GM12801 (cell line): ENCODE measurements around the gene CARTPT.

ENCODE experiments used
- TF ChIP-seq, protein P1 (sequence below): IDR thresholded peaks from one replicate; pipeline ENCODE4 v1.5.1; 2011; ENCODE audit warnings: control low read depth; ENCODE audit not compliant: insufficient read length; ENCODE audit errors: extremely low read depth

CARTPT gene

DNA sequence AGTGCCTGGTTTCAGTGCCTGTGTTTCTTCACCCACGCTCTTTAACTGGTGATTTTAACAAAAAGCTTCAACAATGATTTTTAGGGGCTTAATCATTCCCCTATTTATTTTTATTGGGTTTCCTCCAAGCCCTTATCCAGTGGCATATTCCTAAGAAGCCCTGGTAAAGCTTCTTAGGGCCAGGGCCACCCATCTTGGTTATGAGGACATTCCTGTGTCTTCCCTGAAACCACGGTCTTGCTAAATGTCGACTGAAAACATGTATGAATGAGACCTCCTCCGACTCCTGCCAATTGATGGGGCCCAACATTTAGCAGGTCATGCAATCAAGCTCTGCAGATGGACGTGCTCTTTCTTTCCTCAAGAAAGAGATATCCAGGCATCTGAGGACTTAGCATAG, 13.7 kb upstream of the CARTPT start:
- TF ChIP-seq, protein P1, sequence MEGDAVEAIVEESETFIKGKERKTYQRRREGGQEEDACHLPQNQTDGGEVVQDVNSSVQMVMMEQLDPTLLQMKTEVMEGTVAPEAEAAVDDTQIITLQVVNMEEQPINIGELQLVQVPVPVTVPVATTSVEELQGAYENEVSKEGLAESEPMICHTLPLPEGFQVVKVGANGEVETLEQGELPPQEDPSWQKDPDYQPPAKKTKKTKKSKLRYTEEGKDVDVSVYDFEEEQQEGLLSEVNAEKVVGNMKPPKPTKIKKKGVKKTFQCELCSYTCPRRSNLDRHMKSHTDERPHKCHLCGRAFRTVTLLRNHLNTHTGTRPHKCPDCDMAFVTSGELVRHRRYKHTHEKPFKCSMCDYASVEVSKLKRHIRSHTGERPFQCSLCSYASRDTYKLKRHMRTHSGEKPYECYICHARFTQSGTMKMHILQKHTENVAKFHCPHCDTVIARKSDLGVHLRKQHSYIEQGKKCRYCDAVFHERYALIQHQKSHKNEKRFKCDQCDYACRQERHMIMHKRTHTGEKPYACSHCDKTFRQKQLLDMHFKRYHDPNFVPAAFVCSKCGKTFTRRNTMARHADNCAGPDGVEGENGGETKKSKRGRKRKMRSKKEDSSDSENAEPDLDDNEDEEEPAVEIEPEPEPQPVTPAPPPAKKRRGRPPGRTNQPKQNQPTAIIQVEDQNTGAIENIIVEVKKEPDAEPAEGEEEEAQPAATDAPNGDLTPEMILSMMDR, result no peak

DNA sequence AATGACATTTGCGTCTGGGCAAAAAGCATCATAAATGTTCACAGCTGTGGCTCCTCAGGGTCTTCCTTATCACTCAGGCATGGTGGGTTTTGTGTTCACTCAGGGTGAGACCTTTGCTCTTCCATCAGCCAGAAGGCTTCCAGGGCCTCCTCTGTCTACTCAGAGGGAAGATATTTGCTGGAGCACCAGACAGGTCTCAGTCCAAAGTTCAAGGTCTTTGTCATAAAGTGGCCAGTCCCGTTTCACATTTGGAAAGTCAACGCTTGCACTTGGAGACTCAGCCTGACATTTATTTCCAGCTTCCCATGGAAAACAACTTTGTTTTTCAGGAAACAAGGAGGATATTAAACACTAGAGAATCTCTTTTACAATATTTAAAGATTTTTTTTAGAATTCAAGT, 12.2 kb upstream of the CARTPT start:
- TF ChIP-seq, protein P1, result no peak

DNA sequence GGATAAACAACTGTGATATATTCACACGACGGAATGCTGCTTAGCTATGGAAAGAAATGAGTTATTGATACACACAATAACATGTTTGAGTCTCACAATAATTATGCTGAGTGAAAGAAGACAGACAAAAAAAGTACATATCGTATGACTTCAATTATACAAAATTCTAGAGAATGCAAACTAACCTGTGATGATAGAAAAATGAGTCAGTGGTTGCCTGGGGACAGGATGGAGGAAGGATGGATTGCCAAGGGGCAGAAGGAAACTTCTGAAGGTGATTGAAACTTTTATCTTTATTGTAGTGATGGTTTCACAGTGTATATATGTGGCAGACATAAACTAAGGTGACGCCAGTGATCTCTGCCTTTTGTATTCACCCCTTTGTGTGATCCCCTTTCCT, 7.5 kb upstream of the CARTPT start:
- TF ChIP-seq, protein P1, result no peak

DNA sequence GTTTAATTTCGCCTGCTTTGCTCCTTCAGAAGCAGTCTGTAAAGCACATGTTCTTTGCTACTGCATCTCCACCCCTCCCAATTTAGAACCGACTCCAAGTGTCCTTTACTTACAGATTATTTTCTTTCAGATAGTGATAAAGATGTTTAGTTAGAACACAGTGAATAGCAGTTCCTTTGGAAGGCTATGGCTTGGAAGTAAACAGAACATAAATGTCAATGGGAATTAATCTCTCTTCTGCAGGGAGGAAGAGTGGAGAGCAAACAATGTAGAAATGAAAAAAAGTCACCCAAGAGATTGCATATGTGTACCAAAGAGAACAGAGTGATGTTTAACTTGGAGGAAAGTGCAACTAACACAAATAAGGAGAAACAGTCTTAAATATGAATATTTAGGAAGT, 4.2 kb upstream of the CARTPT start:
- TF ChIP-seq, protein P1, result no peak

DNA sequence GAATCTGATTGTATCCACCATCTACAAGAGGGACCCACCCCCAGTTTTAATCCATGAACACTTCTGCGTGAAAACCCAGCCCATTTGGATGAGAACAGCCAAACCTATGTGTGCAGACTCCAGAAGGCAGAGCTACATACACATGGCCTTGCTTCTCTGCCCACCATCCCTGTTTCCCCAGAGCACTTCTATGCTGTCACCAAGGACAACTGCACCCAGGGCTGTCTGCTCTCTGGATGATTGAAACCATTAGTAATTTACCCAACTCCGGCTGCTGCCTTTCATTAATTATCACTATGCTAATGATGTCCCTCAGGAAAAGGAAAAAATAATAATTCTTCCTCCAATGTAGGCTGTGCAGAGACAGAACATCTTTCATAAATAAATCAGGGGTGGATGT, 8.9 kb downstream of the CARTPT start:
- TF ChIP-seq, protein P1, result no peak

DNA sequence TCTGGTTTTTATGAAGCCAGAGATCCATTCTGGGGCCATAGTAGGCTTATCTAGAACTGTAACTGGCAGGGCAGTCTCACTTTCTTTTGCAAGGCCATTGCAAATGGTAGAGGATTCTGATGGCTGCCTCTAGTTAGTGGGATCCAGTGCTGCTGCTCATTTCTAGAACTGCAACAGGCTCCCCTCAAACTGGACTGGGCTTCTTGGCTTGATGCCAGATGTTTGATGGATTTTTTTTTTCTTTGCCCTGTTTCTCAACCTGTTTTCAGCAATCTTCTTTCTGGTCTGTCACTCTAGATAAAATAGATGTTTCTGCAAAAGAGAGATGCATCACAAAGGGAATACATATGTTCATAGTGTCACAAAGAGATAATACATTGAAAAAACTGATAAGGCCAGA, 11.9 kb downstream of the CARTPT start:
- TF ChIP-seq, protein P1, result no peak

DNA sequence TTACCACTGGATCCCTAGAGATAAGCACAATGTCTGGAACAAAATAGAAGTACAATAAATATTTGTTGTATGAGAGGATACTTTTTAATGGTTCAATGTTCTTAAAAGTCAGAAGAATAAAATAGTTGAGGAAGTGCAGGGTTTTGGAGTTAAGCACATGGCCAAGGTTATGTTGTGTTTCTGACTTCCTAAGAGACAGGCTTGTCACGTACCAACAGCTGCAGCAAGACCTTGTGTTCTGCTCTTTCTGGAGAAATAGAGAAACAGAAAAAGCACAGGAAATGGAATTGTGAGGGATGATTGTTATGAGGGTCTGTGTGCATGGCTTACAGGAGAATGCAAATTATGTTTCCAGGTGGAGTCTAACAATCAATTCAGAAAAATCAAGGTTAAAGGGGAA, 12.9 kb downstream of the CARTPT start:
- TF ChIP-seq, protein P1, result no peak

DNA sequence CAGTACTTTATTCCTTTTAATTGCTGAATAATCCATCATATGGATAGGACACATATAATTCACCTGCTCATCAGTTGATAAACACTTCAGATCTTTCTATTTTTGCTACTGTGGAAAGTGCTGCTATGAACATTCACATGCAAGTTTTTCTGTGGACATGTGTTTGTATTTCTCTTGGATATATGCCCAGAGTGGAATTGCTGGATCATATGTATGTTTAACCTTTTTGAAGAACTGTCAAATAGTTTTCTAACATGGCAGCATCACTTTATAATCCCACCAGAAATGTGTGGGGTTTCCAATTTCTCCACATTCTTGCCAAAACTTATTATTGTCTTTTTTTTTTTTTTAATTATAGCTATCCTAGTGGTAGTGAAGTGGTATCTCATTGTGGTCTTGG, 15.1 kb downstream of the CARTPT start:
- TF ChIP-seq, protein P1, result no peak
